Endothelial cell of hepatic sinusoid (primary cell): ENCODE measurements around the gene SSH2.
"Not testable (repeated sequence)": the region's sequence is repeated elsewhere in the genome, so short reads cannot be mapped to it uniquely, and the experiment has no call there.

Experiments
- in situ Hi-C: cut with HindIII; loops from 2 replicates; pipeline ENCODE4 v1.10.0; 2017; ENCODE audit warnings: low sequenced_read_pairs

The SSH2 gene

GRCh38 chr17:29881256-29881655, 48.8 kb downstream of the SSH2 start:
- in situ Hi-C loops = no loop called here

DNA sequence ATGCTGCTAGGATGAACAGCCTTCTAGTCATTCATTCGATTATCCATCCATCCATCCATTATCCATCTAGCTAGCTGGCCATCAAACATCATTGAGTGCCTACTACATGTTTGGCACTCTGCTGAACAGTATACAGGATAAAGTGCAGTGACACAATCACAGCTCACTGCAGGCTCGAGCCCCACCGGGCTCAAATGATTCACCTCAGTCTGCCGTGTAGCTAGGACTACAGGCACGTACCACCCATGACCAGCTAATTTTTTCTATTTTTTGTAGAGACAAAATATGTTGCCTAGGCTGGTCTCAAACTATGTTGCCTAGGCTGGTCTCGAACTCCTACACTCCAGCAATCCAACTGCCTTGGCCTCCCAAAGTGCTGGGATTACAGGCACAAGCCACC, 50.0 kb downstream of the SSH2 start:
- in situ Hi-C loops = no loop called here

DNA sequence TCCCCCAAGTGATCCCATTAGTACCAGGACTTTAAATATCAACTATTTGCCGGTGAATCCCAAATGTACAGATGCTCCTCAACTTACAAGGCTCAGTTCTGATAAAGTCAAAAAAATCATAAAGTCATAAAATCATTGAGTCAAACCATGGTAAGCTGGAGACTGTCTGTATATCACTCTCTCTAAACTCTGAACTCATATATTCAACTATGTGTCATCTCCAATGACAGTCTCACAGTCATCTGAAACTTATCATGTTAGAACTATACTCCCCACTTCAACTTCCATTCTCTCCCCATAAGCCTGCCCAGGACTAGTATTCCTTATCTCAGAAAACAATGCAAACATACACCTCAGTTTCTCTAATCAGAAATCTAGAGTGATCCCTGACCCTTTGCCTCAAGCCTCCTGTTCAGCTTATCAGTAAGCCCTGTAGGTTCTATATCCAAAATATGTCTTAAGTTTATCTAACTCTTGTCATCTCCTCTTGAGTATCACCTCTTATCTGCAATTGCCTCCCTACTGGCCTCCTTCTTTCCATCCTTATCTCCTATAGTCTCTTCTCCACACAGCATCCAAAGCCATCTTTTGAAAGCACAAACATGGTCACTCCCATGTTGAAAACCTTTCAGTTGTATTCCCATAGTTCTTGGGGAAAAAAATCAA, 55.0 kb downstream of the SSH2 start:
- in situ Hi-C loops = no loop called here

GRCh38 chr17:29874358-29874757, 55.7 kb downstream of the SSH2 start:
- in situ Hi-C loops = not testable (repeated sequence)

DNA sequence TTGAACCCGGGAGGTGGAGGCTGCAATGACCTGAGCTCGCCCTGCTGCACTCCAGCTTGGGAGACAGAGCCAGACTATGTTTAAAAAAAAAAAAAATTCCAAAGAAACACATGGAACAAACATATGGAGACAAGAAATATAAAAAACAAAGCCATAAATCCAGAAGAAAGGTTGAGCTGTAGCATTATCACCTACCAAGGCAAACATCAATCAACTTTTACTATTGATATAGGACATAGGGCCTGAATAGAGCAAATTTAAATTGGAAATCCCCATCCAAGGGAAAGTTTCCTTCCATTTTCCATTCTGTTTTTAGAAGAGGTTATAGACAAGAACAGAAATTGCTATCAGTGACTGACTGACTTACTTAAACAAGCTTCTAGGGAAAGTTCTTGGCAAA, 56.6 kb downstream of the SSH2 start:
- in situ Hi-C loops = no loop called here

- in situ Hi-C loops = no loop called here
These were observed 59.1 kb downstream of the SSH2 start for GRCh38 chr17:29870836-29871465.

DNA sequence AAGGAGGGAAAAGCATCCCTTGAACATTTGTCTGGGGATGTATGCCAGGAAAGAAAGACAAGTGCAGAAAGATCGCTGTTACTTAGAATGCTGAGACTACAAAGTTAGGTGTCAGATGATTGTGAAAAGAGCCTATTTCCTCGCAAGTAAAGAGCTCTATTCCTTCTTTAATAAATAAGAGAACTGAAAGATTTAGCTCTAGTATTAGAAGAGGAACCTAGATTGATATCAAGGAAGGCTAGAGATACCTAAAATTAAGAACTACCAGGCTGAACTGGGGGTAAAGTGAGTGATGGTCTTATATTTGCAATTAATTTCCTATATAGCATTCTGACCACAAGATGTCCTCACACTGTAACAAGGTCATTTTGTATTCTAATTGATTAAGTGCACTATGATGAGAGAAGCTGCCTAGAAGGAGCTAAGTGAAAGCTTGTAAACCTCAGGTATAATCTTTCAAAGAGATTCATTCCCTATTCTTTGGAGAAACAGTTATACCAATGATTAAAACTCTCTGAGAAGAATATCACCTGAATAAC, 62.3 kb downstream of the SSH2 start:
- in situ Hi-C loops = no loop called here

DNA sequence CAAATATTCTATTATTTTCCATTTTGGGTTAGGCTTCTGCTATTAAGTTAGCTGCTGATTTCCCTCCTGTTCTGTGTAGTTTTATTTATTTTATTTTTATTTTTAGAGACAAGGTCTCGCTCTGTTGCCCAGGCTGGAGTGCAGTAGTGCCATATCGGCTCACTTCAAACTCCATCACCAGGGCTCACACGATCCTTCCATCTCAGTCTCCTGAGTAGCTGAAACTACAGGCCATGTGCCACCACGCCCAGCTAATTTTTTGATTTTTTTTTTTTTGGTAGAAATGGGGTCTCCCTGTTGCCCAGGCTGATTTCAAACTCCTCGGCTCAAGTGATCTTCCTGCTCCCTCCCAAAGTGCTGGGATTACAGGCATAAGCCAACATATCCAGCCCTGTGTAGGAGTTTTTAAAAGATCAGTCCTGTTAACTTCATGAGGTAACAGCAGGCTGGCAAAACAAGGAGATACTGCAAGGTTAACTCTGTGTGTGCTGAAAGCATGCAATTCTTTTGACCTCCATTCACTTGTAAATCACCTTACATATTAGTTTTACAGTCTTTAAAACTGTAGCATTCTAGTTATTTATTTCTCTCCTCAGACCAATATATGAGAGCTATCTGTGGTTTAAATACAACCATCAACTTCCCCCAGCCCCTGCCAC, 63.2 kb downstream of the SSH2 start:
- in situ Hi-C loops = no loop called here

DNA sequence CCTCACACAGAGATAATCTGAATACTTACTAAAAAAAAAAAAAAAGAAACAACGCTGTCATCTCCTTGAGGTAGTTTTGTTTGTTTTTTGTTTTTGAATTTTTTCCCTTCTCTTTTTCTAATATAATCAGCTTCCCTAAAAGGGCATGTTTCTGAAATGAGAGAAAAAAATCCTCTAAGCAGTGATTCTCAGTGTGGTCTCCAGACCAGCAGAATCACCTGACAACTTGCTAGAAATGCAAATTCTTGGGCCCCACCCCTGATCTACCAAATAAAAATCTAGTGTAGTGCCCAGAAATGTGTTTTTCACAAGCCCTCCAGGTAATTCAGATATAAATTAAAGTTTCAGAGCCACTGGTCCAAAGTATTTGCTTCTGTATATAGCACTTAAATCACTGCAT, 65.4 kb downstream of the SSH2 start:
- in situ Hi-C loops = no loop called here

GRCh38 chr17:29864123-29864522, 65.9 kb downstream of the SSH2 start:
- in situ Hi-C loops = not testable (repeated sequence)

- in situ Hi-C loops = no loop called here
These were observed 67.1 kb downstream of the SSH2 start for GRCh38 chr17:29862951-29863350.

DNA sequence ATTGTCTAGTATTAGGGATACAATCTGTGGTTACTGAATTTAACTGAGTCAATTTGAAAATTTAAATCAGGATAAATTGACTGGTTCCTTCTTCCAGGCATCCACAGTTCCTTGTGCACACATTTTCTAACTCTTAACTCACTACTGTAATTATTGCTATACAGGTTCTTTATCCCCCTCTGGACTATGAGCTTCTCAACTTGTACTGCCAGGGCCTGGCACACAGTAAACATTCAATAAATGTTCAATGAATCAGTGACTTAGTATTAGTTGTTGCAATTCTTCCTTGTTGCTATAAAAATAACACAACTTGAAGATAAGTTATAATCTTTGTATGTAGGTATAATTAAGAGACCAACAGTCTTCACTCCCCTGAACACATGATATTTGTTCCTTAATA, 67.9 kb downstream of the SSH2 start:
- in situ Hi-C loops = no loop called here

GRCh38 chr17:29859445-29859844, 70.6 kb downstream of the SSH2 start:
- in situ Hi-C loops = not testable (repeated sequence)

GRCh38 chr17:29857823-29858222, 72.2 kb downstream of the SSH2 start:
- in situ Hi-C loops = no loop called here

DNA sequence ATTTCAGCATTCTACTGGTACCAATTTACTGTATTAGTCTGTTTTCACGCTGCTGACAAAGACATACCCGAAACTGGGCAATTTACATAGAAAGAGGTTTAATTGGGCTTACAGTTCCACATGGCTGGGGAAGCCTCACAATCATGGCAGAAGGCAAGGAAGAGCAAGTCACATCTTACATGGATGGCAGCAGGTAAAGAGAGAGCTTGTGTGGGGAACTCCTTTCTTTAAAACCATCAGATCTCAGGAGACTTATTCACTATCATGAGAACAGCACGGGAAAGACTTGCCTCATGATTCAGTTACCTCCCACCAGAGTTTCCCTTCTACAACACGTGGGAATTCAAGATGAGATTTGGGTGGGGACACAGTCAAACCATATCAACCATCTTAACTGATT, 72.9 kb downstream of the SSH2 start:
- in situ Hi-C loops = not testable (repeated sequence)

- in situ Hi-C loops = no loop called here
These were observed 74.3 kb downstream of the SSH2 start for GRCh38 chr17:29855686-29856085.

- in situ Hi-C loops = no loop called here
These were observed 81.3 kb downstream of the SSH2 start for GRCh38 chr17:29848737-29849136.

GRCh38 chr17:29847527-29848400, 82.3 kb downstream of the SSH2 start:
- in situ Hi-C loops = no loop called here

- in situ Hi-C loops = no loop called here
These were observed 82.9 kb downstream of the SSH2 start for GRCh38 chr17:29847118-29847517.

DNA sequence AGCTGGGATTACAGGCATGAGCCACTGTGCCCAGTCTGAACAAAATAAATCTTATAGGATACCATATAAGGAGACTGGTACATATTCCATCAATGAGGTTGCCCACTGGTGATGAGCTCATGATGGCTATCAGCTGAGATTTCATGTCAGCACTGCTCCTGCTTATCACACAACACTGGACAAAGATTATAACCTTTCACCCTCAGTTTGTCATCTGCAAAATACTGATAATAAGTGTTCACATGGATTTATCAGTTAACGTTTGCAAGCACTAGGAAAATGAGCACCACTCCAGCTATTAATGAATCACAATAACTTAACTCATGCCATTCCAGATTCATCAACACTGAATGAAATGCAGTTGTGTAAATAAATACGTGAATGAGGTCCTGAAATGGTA, 83.7 kb downstream of the SSH2 start:
- in situ Hi-C loops = no loop called here
